Measurements from ENCODE around the gene USP31. TPM values are rescaled to one million over a fixed set of nuclear protein-coding genes. Genes with fewer than 3 reads are reported as not detected.

USP31 gene
- total RNA-seq, 1 donor = 6.2 TPM

DNA sequence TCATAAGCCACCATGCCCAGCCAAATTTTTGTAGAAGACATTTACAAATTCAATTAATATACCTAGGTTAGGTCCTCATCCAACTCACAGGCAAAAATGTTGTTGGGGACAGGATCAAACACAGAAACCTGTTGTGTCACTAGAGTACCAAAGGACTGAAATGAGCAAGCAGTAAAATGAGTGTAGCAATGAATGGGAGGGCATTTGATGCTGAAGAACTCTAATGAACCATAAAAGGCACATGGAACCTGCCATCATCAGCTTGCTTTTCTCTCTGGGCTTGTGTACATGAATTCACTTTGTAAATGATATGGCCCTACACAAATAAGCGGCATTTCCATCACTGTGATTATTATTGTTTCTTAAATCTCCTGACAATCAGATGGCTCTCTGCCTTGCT, 17.8 kb downstream of the USP31 start:
- H3K9me3 ChIP-seq (ENCODE audit: low read depth, low read length) = no peaks in the 10 kb centered on the region
- H3K79me2 ChIP-seq (ENCODE audit: insufficient read depth, low read length) = peaks cover 83% of the 10 kb centered on the region
- peaks cover 10% of the 10 kb centered on the region for H4K20me1 ChIP-seq (ENCODE audit: insufficient read depth, low read length)
- no peak overlapping the region for H3K4me3 ChIP-seq (ENCODE audit: insufficient read depth, low read length)
- no peaks in the 10 kb centered on the region for H3K36me3 ChIP-seq (ENCODE audit: insufficient read depth, low read length)
- DNase-seq (ENCODE audit: insufficient read length, low spot score, missing footprints) = no peak
- TF ChIP-seq CTCF (IDR thresholded peaks at IDR 0.05; ENCODE audit: extremely low read depth, low read depth, low read length) = no peak
- peaks cover 6% of the 10 kb centered on the region for H3K4me1 ChIP-seq (ENCODE audit: insufficient read depth, low read length)
- H3K4me2 ChIP-seq (ENCODE audit: insufficient read depth, low read length) = no peak overlapping the region
- H2AFZ ChIP-seq (ENCODE audit: low read length) = no peak overlapping the region
- H3K27me3 ChIP-seq (ENCODE audit: insufficient read depth, low read length) = no peaks in the 10 kb centered on the region
- H3K27ac ChIP-seq (ENCODE audit: low read depth, low read length) = no peak overlapping the region

DNA sequence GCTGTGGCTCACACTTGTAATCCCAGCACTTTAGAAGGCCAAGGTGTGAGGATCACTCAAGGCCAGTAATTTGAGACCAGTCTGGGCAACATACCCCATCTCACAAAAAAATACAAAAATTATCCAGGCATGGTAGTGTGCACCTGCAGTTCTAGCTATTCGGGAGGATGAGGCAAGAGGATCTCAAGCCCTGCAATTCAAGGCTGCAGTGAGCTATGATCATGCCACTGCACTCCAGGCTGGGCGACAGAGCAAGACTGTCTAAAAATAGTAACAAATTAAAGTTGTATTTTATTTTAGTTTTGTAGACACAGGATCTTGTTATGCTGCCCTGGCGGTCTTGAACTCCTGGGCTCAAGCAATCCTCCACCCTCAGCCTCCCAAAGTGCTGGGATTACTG, 18.2 kb downstream of the USP31 start:
- Histone ChIP-seq H2AFZ (ENCODE audit: low read length) (no peak overlapping the region), H4K20me1 (ENCODE audit: insufficient read depth, low read length) (peaks cover 10% of the 10 kb centered on the region), H3K27me3 (ENCODE audit: insufficient read depth, low read length) (no peaks in the 10 kb centered on the region), H3K27ac (ENCODE audit: low read depth, low read length) (no peak overlapping the region), H3K4me1 (ENCODE audit: insufficient read depth, low read length) (peaks cover 6% of the 10 kb centered on the region), H3K9me3 (ENCODE audit: low read depth, low read length) (no peaks in the 10 kb centered on the region), H3K4me3 (ENCODE audit: insufficient read depth, low read length) (no peak overlapping the region), H3K4me2 (ENCODE audit: insufficient read depth, low read length) (no peak overlapping the region), H3K79me2 (ENCODE audit: insufficient read depth, low read length) (peaks cover 81% of the 10 kb centered on the region), H3K36me3 (ENCODE audit: insufficient read depth, low read length) (no peaks in the 10 kb centered on the region)
- DNase-seq (ENCODE audit: insufficient read length, low spot score, missing footprints) = no peak
- no peak for TF ChIP-seq CTCF (IDR thresholded peaks at IDR 0.05; ENCODE audit: extremely low read depth, low read depth, low read length)

GRCh38 chr16:23129686-23130085, 19.6 kb downstream of the USP31 start:
- peaks cover 16% of the 10 kb centered on the region for H4K20me1 ChIP-seq (ENCODE audit: insufficient read depth, low read length)
- H3K4me2 ChIP-seq (ENCODE audit: insufficient read depth, low read length) = no peak overlapping the region
- H3K27ac ChIP-seq (ENCODE audit: low read depth, low read length) = no peak overlapping the region
- H3K9me3 ChIP-seq (ENCODE audit: low read depth, low read length) = no peaks in the 10 kb centered on the region
- H3K4me1 ChIP-seq (ENCODE audit: insufficient read depth, low read length) = peaks cover 8% of the 10 kb centered on the region
- no peak overlapping the region for H3K4me3 ChIP-seq (ENCODE audit: insufficient read depth, low read length)
- H3K36me3 ChIP-seq (ENCODE audit: insufficient read depth, low read length) = no peaks in the 10 kb centered on the region
- DNase-seq (ENCODE audit: insufficient read length, low spot score, missing footprints) = no peak
- no peak for TF ChIP-seq CTCF (IDR thresholded peaks at IDR 0.05; ENCODE audit: extremely low read depth, low read depth, low read length)
- peaks cover 81% of the 10 kb centered on the region for H3K79me2 ChIP-seq (ENCODE audit: insufficient read depth, low read length)
- H3K27me3 ChIP-seq (ENCODE audit: insufficient read depth, low read length) = no peaks in the 10 kb centered on the region
- H2AFZ ChIP-seq (ENCODE audit: low read length) = no peak overlapping the region

GRCh38 chr16:23128056-23128455, 21.2 kb downstream of the USP31 start:
- TF ChIP-seq CTCF (IDR thresholded peaks at IDR 0.05; ENCODE audit: extremely low read depth, low read depth, low read length) = no peak
- no peak overlapping the region for H2AFZ ChIP-seq (ENCODE audit: low read length)
- no peaks in the 10 kb centered on the region for H3K36me3 ChIP-seq (ENCODE audit: insufficient read depth, low read length)
- H3K27ac ChIP-seq (ENCODE audit: low read depth, low read length) = no peak overlapping the region
- no peak overlapping the region for H3K4me3 ChIP-seq (ENCODE audit: insufficient read depth, low read length)
- H3K4me2 ChIP-seq (ENCODE audit: insufficient read depth, low read length) = no peak overlapping the region
- no peak for DNase-seq (ENCODE audit: insufficient read length, low spot score, missing footprints)
- H3K79me2 ChIP-seq (ENCODE audit: insufficient read depth, low read length) = peaks cover 76% of the 10 kb centered on the region
- H4K20me1 ChIP-seq (ENCODE audit: insufficient read depth, low read length) = peaks cover 12% of the 10 kb centered on the region
- H3K9me3 ChIP-seq (ENCODE audit: low read depth, low read length) = no peaks in the 10 kb centered on the region
- H3K4me1 ChIP-seq (ENCODE audit: insufficient read depth, low read length) = peaks cover 16% of the 10 kb centered on the region
- no peaks in the 10 kb centered on the region for H3K27me3 ChIP-seq (ENCODE audit: insufficient read depth, low read length)
